ENCODE results near the gene INTS6.

Gene INTS6

GRCh38 chr13:51397262-51397941 is 55.4 kb downstream of the INTS6 start:
- DNase-seq = no peak

DNA sequence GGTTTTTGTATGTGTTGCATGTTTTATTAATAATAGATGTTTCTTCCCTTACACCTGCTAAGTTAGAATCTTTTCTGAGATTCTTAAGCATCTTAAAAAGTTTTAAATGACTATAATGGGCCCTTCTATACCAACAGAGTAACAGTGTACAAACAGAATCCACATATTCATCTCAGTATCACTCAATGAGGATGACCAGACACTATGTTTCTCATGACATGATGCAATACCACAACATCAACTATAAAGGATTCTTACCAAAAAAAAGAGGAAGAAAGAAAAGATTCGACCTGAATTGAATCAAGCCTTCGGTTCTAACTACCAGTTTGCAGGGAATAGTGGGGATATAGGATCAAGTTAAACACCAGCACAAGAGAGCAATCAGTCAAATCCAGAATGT is 56.5 kb downstream of the INTS6 start:
- no peak for DNase-seq

- no peak for DNase-seq
Measured at GRCh38 chr13:51394724-51395123, 58.1 kb downstream of the INTS6 start.

- no peak for DNase-seq
Measured at GRCh38 chr13:51385114-51385513, 67.7 kb downstream of the INTS6 start.

GRCh38 chr13:51380269-51380668 is 72.6 kb downstream of the INTS6 start:
- no peak for DNase-seq

DNA sequence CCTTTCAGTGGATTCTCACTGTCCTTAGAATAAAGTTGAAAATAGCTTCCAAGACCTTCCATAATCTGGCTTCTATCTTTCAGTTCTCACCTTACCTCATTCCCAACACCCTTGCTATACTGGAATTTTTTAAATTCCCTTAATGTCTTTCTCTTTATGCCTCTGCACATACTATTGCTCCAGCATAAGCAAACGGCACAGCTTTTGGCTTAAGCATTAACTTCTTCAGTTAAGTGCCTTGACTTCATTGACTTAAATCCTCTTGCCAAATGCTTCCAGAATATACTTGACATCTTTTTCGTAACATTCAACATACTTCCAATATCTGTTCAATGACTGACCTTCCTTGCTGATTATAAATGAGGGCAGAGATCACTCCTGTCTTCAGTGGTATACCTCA is 79.4 kb downstream of the INTS6 start:
- no peak for DNase-seq

DNA sequence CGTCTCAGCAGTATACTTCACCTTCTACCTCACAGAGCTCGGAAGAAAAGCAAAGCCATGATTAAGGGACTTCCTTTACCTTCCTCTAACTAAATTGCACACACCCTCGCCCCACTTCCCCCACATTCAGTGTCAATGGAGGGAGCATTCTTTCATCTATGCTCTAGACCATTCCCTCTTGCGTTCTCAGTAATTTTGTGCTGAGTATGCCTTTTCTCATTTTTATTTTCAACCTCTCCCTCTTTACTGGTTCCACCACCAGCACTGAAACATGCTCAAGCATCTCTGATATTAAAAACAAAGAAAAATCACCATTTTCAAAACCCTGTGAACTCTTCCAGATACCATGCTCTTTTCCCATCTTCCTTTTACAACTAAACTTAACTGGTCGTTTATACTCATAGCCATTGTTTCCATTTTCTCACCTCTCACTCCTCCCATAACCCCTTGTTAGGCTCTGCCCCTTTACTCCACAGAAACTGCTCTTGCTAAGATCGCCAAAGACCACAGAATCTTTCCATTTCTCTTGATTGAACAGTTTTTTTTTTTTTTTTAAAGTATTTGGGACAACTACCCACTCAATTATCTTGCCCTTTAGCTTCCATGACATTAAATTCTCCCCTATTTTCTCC is 81.0 kb downstream of the INTS6 start:
- no peak for DNase-seq

DNA sequence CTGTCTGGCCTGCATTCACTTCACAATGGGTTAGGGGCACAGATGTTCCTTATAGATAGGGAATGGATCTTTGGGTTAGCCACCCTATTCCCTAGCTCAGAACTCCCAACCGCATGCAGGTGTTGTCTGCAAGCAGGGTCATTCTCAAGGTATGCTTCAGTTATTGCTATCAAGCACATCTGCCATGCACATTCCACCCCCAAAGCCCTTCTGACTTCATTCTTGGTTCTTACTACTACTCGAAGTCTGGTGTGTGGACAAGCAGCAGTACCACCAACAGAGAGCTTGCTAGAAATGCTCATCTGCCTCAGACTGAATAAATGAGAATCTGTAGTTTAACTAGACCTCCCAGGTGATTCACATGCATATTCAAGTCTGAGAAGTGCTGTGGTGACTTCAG is 82.0 kb downstream of the INTS6 start:
- DNase-seq = no peak

GRCh38 chr13:51370116-51370515 is 82.7 kb downstream of the INTS6 start:
- DNase-seq = no peak

DNA sequence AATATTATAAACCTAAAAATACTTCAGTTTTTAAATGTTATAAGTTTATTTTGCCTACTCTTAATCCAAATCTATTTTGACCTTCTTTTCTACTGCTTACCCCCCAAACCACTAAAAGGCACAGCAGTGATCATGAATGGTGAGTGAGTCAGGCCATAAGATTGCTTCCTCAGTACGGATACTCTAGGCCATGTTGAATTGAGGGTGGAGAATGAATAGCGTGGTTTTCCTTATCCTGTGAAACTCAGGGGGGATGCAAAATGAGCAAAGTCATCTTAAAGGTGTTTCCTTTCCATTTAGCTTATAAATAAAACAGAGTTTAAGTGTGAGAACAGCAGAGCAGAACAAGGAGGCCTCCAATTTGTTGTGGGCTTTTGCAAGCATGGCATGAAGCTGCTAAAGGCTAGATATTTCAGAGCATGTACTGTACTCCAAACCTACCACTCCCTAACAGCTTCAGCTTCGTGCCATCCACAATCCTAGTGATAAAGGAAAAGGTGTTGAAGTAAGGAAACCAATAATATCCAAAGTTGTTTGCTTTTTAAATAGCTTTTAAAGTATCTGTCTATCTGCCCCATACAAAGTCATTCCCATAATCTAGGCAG is 88.3 kb downstream of the INTS6 start:
- DNase-seq = no peak

DNA sequence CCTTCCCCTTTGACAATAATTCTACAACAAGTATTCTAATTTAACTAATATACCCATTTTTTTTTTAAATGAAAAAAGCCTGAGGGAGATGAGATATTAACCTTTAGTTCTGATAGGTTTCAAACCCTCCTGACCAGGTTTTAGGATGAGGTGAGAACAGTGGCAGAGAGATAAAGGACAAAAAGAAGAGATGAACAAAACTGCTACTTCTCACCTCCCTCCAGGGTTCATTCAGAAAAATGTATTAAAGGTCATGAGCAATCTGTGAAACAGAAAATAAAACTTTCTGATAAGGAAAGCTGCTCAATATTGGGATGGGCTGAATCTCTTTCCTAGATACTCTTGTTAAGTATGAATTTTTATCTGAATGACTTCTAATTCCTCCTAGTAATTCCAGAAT is 89.2 kb downstream of the INTS6 start:
- DNase-seq = no peak

DNA sequence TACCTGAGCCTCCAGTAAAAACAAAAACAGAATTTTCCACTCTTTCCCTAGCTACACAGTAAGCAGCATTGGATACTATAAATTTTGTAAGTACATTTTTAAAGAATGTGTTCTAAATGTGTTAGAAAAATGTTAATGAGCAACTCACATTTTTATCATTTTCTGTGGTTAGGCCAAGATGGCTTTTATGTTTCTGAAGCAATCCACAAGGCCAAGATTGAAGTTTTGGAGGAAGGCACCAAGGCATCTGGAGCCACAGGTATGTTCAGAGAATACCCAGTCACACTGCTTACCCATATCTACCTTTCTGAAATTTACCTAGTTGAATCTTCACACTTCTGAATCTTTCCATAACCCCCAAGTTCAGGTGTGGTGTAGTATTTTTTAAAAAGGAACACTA is 91.7 kb downstream of the INTS6 start:
- no peak for DNase-seq

- DNase-seq = no peak
Measured at GRCh38 chr13:51360489-51360888, 92.3 kb downstream of the INTS6 start.

- DNase-seq = no peak
Measured at GRCh38 chr13:51359352-51359751, 93.5 kb downstream of the INTS6 start.

GRCh38 chr13:51357928-51358595 is 94.8 kb downstream of the INTS6 start:
- DNase-seq = no peak

- DNase-seq = no peak
Measured at GRCh38 chr13:51355217-51355616, 97.6 kb downstream of the INTS6 start.

- DNase-seq = no peak
Measured at GRCh38 chr13:51349016-51349415, 103.8 kb downstream of the INTS6 start.

GRCh38 chr13:51348069-51348967 is 104.5 kb downstream of the INTS6 start:
- no peak for DNase-seq

DNA sequence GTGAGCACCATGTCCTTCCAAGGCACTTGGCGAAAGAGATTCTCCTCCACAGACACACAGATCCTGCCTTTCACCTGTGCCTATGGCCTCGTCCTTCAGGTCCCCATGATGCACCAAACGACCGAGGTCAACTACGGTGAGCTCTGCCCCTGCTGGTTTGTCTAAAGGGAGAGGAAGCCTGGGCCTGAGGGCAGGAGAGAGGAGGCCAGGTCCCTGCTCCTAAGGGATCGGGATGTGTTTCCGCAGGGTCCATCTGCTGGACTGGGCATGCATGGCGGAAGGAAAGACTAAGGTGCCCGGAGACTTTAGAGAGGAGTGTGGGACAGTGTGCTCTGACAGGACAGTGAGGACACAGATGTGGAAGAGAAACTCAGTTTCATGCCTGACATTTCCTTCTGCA is 105.7 kb downstream of the INTS6 start:
- DNase-seq = no peak

- no peak for DNase-seq
Measured at GRCh38 chr13:51346397-51346796, 106.4 kb downstream of the INTS6 start.

- DNase-seq = no peak
Measured at GRCh38 chr13:51343475-51343874, 109.4 kb downstream of the INTS6 start.

GRCh38 chr13:51342706-51343105 is 110.1 kb downstream of the INTS6 start:
- DNase-seq = no peak

DNA sequence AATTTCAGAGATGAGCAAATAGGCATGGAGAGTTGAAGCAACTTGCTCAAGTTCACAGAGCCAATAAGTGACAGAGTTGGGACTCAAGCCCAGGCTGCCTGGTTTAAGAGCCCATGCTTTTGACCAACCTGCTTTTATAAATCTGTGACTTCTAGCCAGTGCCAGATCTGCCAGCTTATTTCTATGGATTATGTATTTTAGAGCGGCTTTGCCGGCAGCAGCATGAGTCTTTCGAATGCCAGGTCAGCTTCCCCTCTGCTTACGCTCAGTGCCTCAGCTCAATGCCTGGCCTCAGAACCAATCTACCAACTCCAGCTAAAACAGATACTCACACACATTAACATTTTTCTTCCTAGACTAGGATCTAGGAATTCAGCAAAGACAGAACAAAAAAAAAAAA is 111.0 kb downstream of the INTS6 start:
- no peak for DNase-seq

Measured in CD4-positive, alpha-beta T cell treated with Interleukin-21 for 1 hour (primary cell).